CD14-positive monocyte (primary cell): ENCODE measurements around the gene SUFU. TPM values are rescaled to one million over a fixed set of nuclear protein-coding genes. Genes with fewer than 3 reads are reported as not detected.
"Not testable (repeated sequence)": the region's sequence is repeated elsewhere in the genome, so short reads cannot be mapped to it uniquely, and the experiment has no call there.

Experiments used
- DNase-seq, 3 donors: peaks; one replicate each; pipeline ENCODE4 v3.0.0-alpha.2; 2011 to 2022
- H2AFZ ChIP-seq: 2 replicates; pipeline ENCODE4 v1.6.0; 2012; ENCODE audit warnings: mild to moderate bottlenecking, low read depth, low read length, inconsistent platforms; ENCODE audit not compliant: insufficient read depth, poor library complexity, severe bottlenecking
- H3K27ac ChIP-seq, 2 donors: 1 replicate in 1 of 2; 2 replicates in 1 of 2; pipeline ENCODE4 v1.5.1; 2012 to 2013; ENCODE audit warnings: low read length in 2 of 2, control low read depth in 1 of 2, inconsistent platforms in 1 of 2, low read depth in 1 of 2, mild to moderate bottlenecking in 1 of 2
- H3K27me3 ChIP-seq, 2 donors: one replicate each; pipeline versions ENCODE4 v1.6.0 to v1.6.1; 2011 to 2013; ENCODE audit warnings: low read length in 2 of 2; ENCODE audit not compliant: control insufficient read depth in 2 of 2, insufficient read depth in 2 of 2
- H3K36me3 ChIP-seq, 2 donors: replicated peaks in 1 of 2; 1 replicate in 1 of 2; 2 replicates in 1 of 2; pipeline versions ENCODE4 v1.5.1 to v1.6.1; 2012 to 2013; ENCODE audit warnings: low read length in 2 of 2, control low read depth in 1 of 2, inconsistent platforms in 1 of 2, mild to moderate bottlenecking in 1 of 2; ENCODE audit not compliant: insufficient read depth in 2 of 2, control insufficient read depth in 1 of 2
- H3K4me1 ChIP-seq, 2 donors: 1 replicate in 1 of 2; 2 replicates in 1 of 2; pipeline versions ENCODE4 v1.5.1 to v1.6.1; 2012 to 2013; ENCODE audit warnings: low read length in 2 of 2, control low read depth in 1 of 2, inconsistent platforms in 1 of 2, mild to moderate bottlenecking in 1 of 2, moderate library complexity in 1 of 2; ENCODE audit not compliant: insufficient read depth in 2 of 2, control insufficient read depth in 1 of 2
- H3K4me2 ChIP-seq: replicated peaks from 2 replicates; pipeline ENCODE3; 2012; ENCODE audit warnings: low read length, moderate library complexity, mild to moderate bottlenecking; ENCODE audit not compliant: poor library complexity, severe bottlenecking; ENCODE audit errors: extremely low read depth
- H3K4me3 ChIP-seq, 3 experiments: fragments of 200-600 bp in 1 of 3; sonication (generic) in 1 of 3; replicated peaks in 1 of 3; 1 replicate in 2 of 3; 2 replicates in 1 of 3; pipeline ENCODE4 v1.5.1; 2011 to 2013; ENCODE audit warnings: low read length in 3 of 3, mild to moderate bottlenecking in 3 of 3, control low read depth in 2 of 3, low read depth in 2 of 3, inconsistent platforms in 1 of 3, moderate library complexity in 1 of 3
- H3K79me2 ChIP-seq: 2 replicates; pipeline ENCODE4 v1.6.0; 2012; ENCODE audit warnings: mild to moderate bottlenecking, control low read depth, inconsistent platforms, low read length, moderate library complexity; ENCODE audit not compliant: insufficient read depth
- H3K9ac ChIP-seq: 2 replicates; pipeline ENCODE4 v1.6.0; 2017; ENCODE audit warnings: low read length, mild to moderate bottlenecking; ENCODE audit not compliant: insufficient read depth, poor library complexity, severe bottlenecking
- H3K9me3 ChIP-seq, 2 donors: replicated peaks in 1 of 2; 1 replicate in 1 of 2; 2 replicates in 1 of 2; pipeline versions ENCODE4 v1.5.1 to v1.6.1; 2012 to 2013; ENCODE audit warnings: low read length in 2 of 2, control low read depth in 1 of 2; ENCODE audit not compliant: control insufficient read depth in 1 of 2, insufficient read depth in 1 of 2
- H4K20me1 ChIP-seq: 2 replicates; pipeline ENCODE4 v1.6.0; 2012; ENCODE audit warnings: mild to moderate bottlenecking, low read length, control low read depth, moderate library complexity; ENCODE audit not compliant: insufficient read depth
- H3K27ac Mint-ChIP-seq, 7 donors: one replicate each; pipeline ENCODE4 v1.8.0; 2020; ENCODE audit warnings: mild to moderate bottlenecking in 7 of 7, mixed read lengths in 7 of 7, moderate library complexity in 6 of 7, inconsistent platforms in 2 of 7
- H3K27me3 Mint-ChIP-seq, 3 donors: one replicate each; pipeline ENCODE4 v1.8.0; 2021 to 2022; ENCODE audit warnings: low read depth in 3 of 3, mild to moderate bottlenecking in 3 of 3, mixed read lengths in 3 of 3, moderate library complexity in 3 of 3, inconsistent platforms in 1 of 3
- H3K36me3 Mint-ChIP-seq, 2 donors: one replicate each; pipeline ENCODE4 v1.8.0; 2020; ENCODE audit warnings: mixed read lengths in 2 of 2, inconsistent platforms in 1 of 2, mild to moderate bottlenecking in 1 of 2
- H3K4me1 Mint-ChIP-seq: one replicate; pipeline ENCODE4 v1.8.0; 2020; ENCODE audit warnings: mild to moderate bottlenecking, mixed read lengths
- H3K4me3 Mint-ChIP-seq, 2 donors: one replicate each; pipeline ENCODE4 v1.8.0; 2020; ENCODE audit warnings: mild to moderate bottlenecking in 2 of 2, mixed read lengths in 2 of 2, moderate library complexity in 1 of 2
- H3K9me3 Mint-ChIP-seq, 7 donors: one replicate each; pipeline ENCODE4 v1.8.0; 2020 to 2022; ENCODE audit warnings: mixed read lengths in 7 of 7, mild to moderate bottlenecking in 6 of 7, moderate library complexity in 6 of 7, inconsistent platforms in 2 of 7
- CTCF ChIP-seq: fragments of 200-600 bp; IDR thresholded peaks from one replicate; pipeline ENCODE4 v1.8.0; 2022; ENCODE audit warnings: antibody characterized with exemption, mild to moderate bottlenecking
- WGBS: methylation state at CpG from one replicate; pipeline ENCODE4 v1.1.5; 2013; ENCODE audit warnings: missing lambda C conversion rate; ENCODE audit not compliant: insufficient coverage; 5-methylcytosine and 5-hydroxymethylcytosine counted together
- intact Hi-C, 2 donors: fragments of 100-400 bp; cut with micrococcal nuclease; formaldehyde crosslinking; loops; one replicate each; pipeline versions ENCODE4 v1.15.0 to v1.15.1; 2023
- polyA plus RNA-seq, 3 donors: library from polyadenylated mRNA; depleted of rRNA in 1 of 3; unstranded in 2 of 3; stranded (reverse) in 1 of 3; fragments of 300-500 nt in 2 of 3; fragments of >200 nt in 1 of 3; fragmentation: Illumina TruSeq in 2 of 3; gene quantifications; 1 replicate in 2 of 3; 2 replicates in 1 of 3; pipeline ENCODE4 v1.2.3, GENCODE V29; 2012 to 2021

Gene SUFU
- polyA plus RNA-seq, 3 donors, result 3.2 to 10.0 (median 5.7) TPM

DNA sequence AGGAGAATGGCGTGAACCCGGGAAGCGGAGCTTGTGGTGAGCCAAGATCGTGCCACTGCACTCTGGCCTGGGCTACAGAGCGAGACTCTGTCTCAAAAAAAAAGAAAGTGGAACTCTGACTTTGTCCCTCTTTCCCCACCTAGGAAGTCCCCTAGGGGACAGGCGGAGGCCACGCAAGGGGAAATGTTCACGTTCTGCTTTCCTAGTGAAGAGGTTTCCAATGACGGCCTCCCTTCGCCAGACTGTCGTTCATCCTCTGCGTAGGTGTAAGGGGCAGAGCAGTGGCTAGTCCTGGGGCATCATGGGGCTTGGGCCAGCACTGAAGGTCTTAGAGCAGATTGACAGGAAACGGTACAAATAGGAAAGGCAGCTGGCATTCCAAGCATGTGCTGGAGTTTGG lies 30.6 kb downstream of the SUFU start:
- H3K4me3 ChIP-seq, result no peak overlapping the region
- H3K4me1 ChIP-seq, result peaks cover 12 to 18% of the 10 kb centered on the region in 2 donors
- H3K36me3 ChIP-seq, result peaks cover 2 to 25% of the 10 kb centered on the region in 2 donors
- DNase-seq, result peak; percentile 37 to 79 (median 47)
- peaks cover 30% of the 10 kb centered on the region for H3K79me2 ChIP-seq
- WGBS, result 87% methylated on average over 8 of the region's 13 CpGs
- Mint-ChIP-seq H3K4me3 (peak overlapping the region in 1 of 2 donors; percentile 30), H3K27me3 (peaks cover 0 to 5% (median 0%) of the 10 kb centered on the region in 3 donors), H3K27ac (peak overlapping the region; percentile 14 to 95 (median 86)), H3K9me3 (no peaks in the 10 kb centered on the region), H3K4me1 (peaks cover 25% of the 10 kb centered on the region), H3K36me3 (peaks cover 25 to 44% of the 10 kb centered on the region in 2 donors)
- no peak overlapping the region for H2AFZ ChIP-seq
- no peak overlapping the region for H3K4me2 ChIP-seq
- no peaks in the 10 kb centered on the region for H3K9me3 ChIP-seq
- H3K27ac ChIP-seq, result peak overlapping the region; percentile 29 to 45
- intact Hi-C loops, result no loop called here
- H4K20me1 ChIP-seq, result peaks cover 90% of the 10 kb centered on the region
- no peaks in the 10 kb centered on the region for H3K27me3 ChIP-seq
- no peak overlapping the region for H3K9ac ChIP-seq
- TF ChIP-seq CTCF, result no peak

DNA sequence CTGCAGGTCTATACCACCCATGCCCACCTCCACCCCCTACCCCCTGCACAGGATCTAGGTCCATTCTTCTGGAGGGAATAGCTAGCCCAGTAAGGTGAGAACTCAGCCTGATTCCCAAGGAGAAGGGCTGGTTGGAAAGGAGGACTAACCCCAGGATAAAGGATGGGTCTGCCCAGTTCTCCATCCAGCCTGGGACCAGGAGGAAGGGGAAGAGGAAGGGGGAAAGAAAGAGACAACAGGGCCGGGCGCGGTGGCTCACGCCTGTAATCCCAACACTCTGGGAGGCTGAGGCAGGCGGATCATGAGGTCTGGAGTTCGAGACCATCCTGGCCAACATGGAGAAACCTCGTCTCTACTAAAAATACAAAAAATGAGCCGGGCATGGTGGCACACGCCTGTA lies 31.2 kb downstream of the SUFU start:
- intact Hi-C loops, DNase-seq: not testable (repeated sequence)

More for the DNA sequence above, 31.2 kb downstream of the SUFU start:
- not testable (repeated sequence) for H3K27me3 ChIP-seq, H3K4me3 Mint-ChIP-seq, H3K4me2 ChIP-seq, H3K9me3 Mint-ChIP-seq, H3K9me3 ChIP-seq, H3K4me3 ChIP-seq, H2AFZ ChIP-seq, H3K27me3 Mint-ChIP-seq, H3K9ac ChIP-seq
- Histone ChIP-seq H3K27ac (peak overlapping the region in 1 of 2 donors; percentile 45), H3K79me2 (peaks cover 30% of the 10 kb centered on the region), H4K20me1 (peaks cover 91% of the 10 kb centered on the region), H3K4me1 (peaks cover 12 to 18% of the 10 kb centered on the region in 2 donors), H3K36me3 (peaks cover 2 to 22% of the 10 kb centered on the region in 2 donors)
- Mint-ChIP-seq H3K4me1 (peaks cover 25% of the 10 kb centered on the region), H3K27ac (peak overlapping the region; percentile 19 to 95 (median 79)), H3K36me3 (peaks cover 25 to 40% of the 10 kb centered on the region in 2 donors)
- WGBS, result no CpG with 5 or more reads among the region's 9 CpGs
